IMR-90 (cell line): ENCODE results near the gene CHMP5. TPM values are rescaled to one million over a fixed set of nuclear protein-coding genes. Genes with fewer than 3 reads are reported as not detected.

Source experiments
- ATAC-seq: fragments of 200-7000 bp; cut with Tn5 transposase; 2 replicates; pipeline ENCODE4 v1.9.1; 2020; ENCODE audit warnings: low read depth, mild to moderate bottlenecking, moderate library complexity
- BruUV-seq: library from RNA; stranded (reverse); fragments of 400-500 nt; replicated peaks from 2 replicates; lab custom pipeline; 2021; lab: Mats Ljungman, UMichigan
- CTCF ChIA-PET: fragments of 300-600 bp; formaldehyde crosslinking; extraction: SDS; loops from one replicate; lab custom pipeline; 2021; ENCODE audit warnings: antibody characterized with exemption; lab: Yijun Ruan, JAX
- POLR2A ChIA-PET: fragments of 300-600 bp; sonication (Branson Sonifier 250); formaldehyde crosslinking; loops from one replicate; lab custom pipeline; 2022; ENCODE audit warnings: antibody characterized with exemption; ENCODE audit not compliant: unreplicated experiment; lab: Charles Lee
- DNase-seq: peaks from one replicate; pipeline ENCODE4 v3.0.0; 2013
- H2AFZ ChIP-seq: replicated peaks from 2 replicates; pipeline ENCODE3; 2013; ENCODE audit warnings: low read length, mild to moderate bottlenecking; ENCODE audit not compliant: poor library complexity
- H2AK5ac ChIP-seq: 2 replicates; pipeline ENCODE4 v1.6.1; 2013; ENCODE audit warnings: low read depth, low read length, inconsistent platforms
- H2AK9ac ChIP-seq: replicated peaks from 2 replicates; pipeline ENCODE3; 2013; ENCODE audit warnings: mild to moderate bottlenecking, low read depth, low read length, moderate library complexity; ENCODE audit not compliant: poor library complexity
- H2BK120ac ChIP-seq: 2 replicates; pipeline ENCODE4 v1.6.1; 2013; ENCODE audit warnings: low read depth, low read length, inconsistent platforms
- H2BK15ac ChIP-seq: 3 replicates; pipeline ENCODE4 v1.6.1; 2013; ENCODE audit warnings: low read depth, low read length, inconsistent platforms
- H2BK20ac ChIP-seq: 2 replicates; pipeline ENCODE4 v1.6.1; 2013; ENCODE audit warnings: low read depth, mild to moderate bottlenecking, inconsistent platforms, low read length, moderate library complexity
- H2BK5ac ChIP-seq: 2 replicates; pipeline ENCODE4 v1.6.1; 2013; ENCODE audit warnings: mild to moderate bottlenecking, low read depth, low read length, inconsistent platforms; ENCODE audit not compliant: poor library complexity, severe bottlenecking
- H3K14ac ChIP-seq: replicated peaks from 2 replicates; pipeline ENCODE4 v1.6.1; 2013; ENCODE audit warnings: low read depth, low read length, inconsistent platforms
- H3K18ac ChIP-seq: 2 replicates; pipeline ENCODE4 v1.6.1; 2013; ENCODE audit warnings: low read depth, low read length, control low read depth
- H3K23ac ChIP-seq: 2 replicates; pipeline ENCODE4 v1.6.1; 2013; ENCODE audit warnings: low read depth, low read length, inconsistent platforms
- H3K27ac ChIP-seq: 2 replicates; pipeline ENCODE4 v1.5.1; 2013; ENCODE audit warnings: mild to moderate bottlenecking, control low read depth, low read length; ENCODE audit not compliant: insufficient read depth
- H3K27me3 ChIP-seq: 2 replicates; pipeline ENCODE4 v1.6.1; 2013; ENCODE audit warnings: low read length; ENCODE audit not compliant: control insufficient read depth, insufficient read depth
- H3K36me3 ChIP-seq: 2 replicates; pipeline ENCODE4 v1.6.1; 2013; ENCODE audit warnings: low read length, mixed read lengths; ENCODE audit not compliant: control insufficient read depth, insufficient read depth
- H3K4ac ChIP-seq: 2 replicates; pipeline ENCODE4 v1.6.1; 2013; ENCODE audit warnings: low read depth, low read length, inconsistent platforms
- H3K4me1 ChIP-seq: 2 replicates; pipeline ENCODE4 v1.6.1; 2013; ENCODE audit warnings: low read length, mixed read lengths; ENCODE audit not compliant: control insufficient read depth, insufficient read depth
- H3K4me2 ChIP-seq: 2 replicates; pipeline ENCODE4 v1.6.1; 2013; ENCODE audit warnings: low read depth, mild to moderate bottlenecking, control low read depth, low read length, moderate library complexity
- H3K4me3 ChIP-seq: 2 replicates; pipeline ENCODE4 v1.5.1; 2013; ENCODE audit warnings: low read depth, mild to moderate bottlenecking, control low read depth, low read length, moderate library complexity; ENCODE audit not compliant: insufficient read depth
- H3K56ac ChIP-seq: 2 replicates; pipeline ENCODE4 v1.6.1; 2013; ENCODE audit warnings: low read length, inconsistent platforms; ENCODE audit not compliant: insufficient read depth; ENCODE audit errors: extremely low read depth
- H3K79me1 ChIP-seq, 2 experiments: 2 replicates each; pipeline ENCODE4 v1.6.1; 2013; ENCODE audit warnings: low read length in 2 of 2, inconsistent platforms in 1 of 2, low read depth in 1 of 2
- H3K9ac ChIP-seq: 2 replicates; pipeline ENCODE4 v1.6.1; 2013; ENCODE audit warnings: low read depth, low read length, control low read depth
- H3K9me1 ChIP-seq: 2 replicates; pipeline ENCODE4 v1.6.1; 2013; ENCODE audit warnings: low read length, inconsistent platforms; ENCODE audit not compliant: insufficient read depth
- H3K9me3 ChIP-seq: 2 replicates; pipeline ENCODE4 v1.6.1; 2013; ENCODE audit warnings: low read length; ENCODE audit not compliant: control insufficient read depth, insufficient read depth
- H4K20me1 ChIP-seq: 2 replicates; pipeline ENCODE4 v1.6.1; 2013; ENCODE audit warnings: low read length, inconsistent platforms; ENCODE audit not compliant: insufficient read depth
- H4K5ac ChIP-seq: 2 replicates; pipeline ENCODE4 v1.6.1; 2013; ENCODE audit warnings: mild to moderate bottlenecking, low read depth, low read length, control low read depth
- H4K8ac ChIP-seq, 2 experiments: 2 replicates each; pipeline ENCODE4 v1.6.1; 2013; ENCODE audit warnings: low read depth in 2 of 2, low read length in 2 of 2, control low read depth in 1 of 2, inconsistent platforms in 1 of 2
- H4K91ac ChIP-seq: 2 replicates; pipeline ENCODE4 v1.6.1; 2013; ENCODE audit warnings: low read depth, low read length, inconsistent platforms; ENCODE audit not compliant: insufficient read depth
- MXI1 ChIP-seq: IDR thresholded peaks from 2 replicates; pipeline ENCODE4 v1.6.1; 2012; ENCODE audit warnings: low read depth, mild to moderate bottlenecking, low read length, moderate library complexity, borderline replicate concordance
- WGBS, 2 experiments: methylation state at CpG; one replicate each; pipeline versions ENCODE4 v1.1.5 to v1.1.7; 2013; ENCODE audit warnings: missing lambda C conversion rate in 2 of 2; ENCODE audit not compliant: insufficient read length in 1 of 2; ENCODE audit errors: extremely low coverage in 2 of 2; 5-methylcytosine and 5-hydroxymethylcytosine counted together
- dilution Hi-C: fragments of 300-500 bp; cut with HindIII; formaldehyde crosslinking; loops from one replicate; pipeline ENCODE4 v1.14.3; 2018; ENCODE audit warnings: low sequenced_read_pairs; ENCODE audit not compliant: unreplicated experiment
- in situ Hi-C: fragments of 300-500 bp; cut with MboI; formaldehyde crosslinking; loops from 3 replicates; pipeline ENCODE4 v1.14.3; 2019; ENCODE audit warnings: low sequenced_read_pairs, inconsistent platforms, mixed read lengths
- intact Hi-C: fragments of 100-400 bp; cut with micrococcal nuclease; formaldehyde crosslinking; loops from 2 replicates; pipeline ENCODE4 v1.10.0; 2022
- polyA plus RNA-seq, 3 experiments: library from polyadenylated mRNA; depleted of rRNA; stranded (reverse); fragments of >200 nt; gene quantifications; 2 replicates each; pipeline ENCODE4 v1.2.3, GENCODE V29; 2012; ENCODE audit warnings: low replicate concordance in 1 of 3
- total RNA-seq: library from RNA; depleted of rRNA; stranded (reverse); fragments of >200 nt; gene quantifications from 2 replicates; pipeline ENCODE4 v1.2.3, GENCODE V29; 2012
- TF ChIP-seq, protein P1 (sequence below): fragments of 150-350 bp; IDR thresholded peaks from 2 replicates; pipeline ENCODE4 v1.6.1; 2016; ENCODE audit warnings: low read depth, mild to moderate bottlenecking, low read length, moderate library complexity, borderline replicate concordance

CHMP5 gene
- total and polyA plus RNA-seq, 2 of the 4 experiments (the other 2 are of a cell fraction) = 70.6 to 80.8 TPM

DNA sequence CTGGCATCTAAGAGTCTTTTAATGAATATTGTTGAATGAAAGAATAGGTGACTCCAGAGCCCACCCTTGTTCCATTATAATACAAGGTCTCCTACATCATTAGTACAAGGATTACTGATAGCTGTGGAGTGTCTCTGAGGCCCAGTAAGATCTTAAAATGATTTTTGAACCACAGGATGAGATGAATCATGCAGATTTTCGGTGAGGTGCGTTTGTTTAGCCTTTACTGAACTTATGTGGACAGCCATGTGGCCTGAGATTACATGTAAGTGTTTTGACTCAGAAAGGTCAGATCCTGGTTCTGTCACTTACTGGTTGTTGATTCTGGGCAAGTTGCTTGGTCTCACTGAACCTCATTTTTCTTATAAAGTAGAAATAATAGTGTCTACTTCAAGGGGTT, 47.1 kb downstream of the CHMP5 start:
- Histone ChIP-seq H3K27me3 (no peaks in the 10 kb centered on the region), H3K4me3 (no peak overlapping the region), H4K5ac (no peak overlapping the region), H3K36me3 (peaks cover 47% of the 10 kb centered on the region), H2BK120ac (peak overlapping the region; percentile 29; the same call in 1 of the 2 replicates), H2AK5ac (no peak overlapping the region), H4K91ac (no peak overlapping the region), H4K20me1 (peaks cover 8% of the 10 kb centered on the region; the same call in 1 of the 2 replicates), H2BK5ac (peak overlapping the region; percentile 46), H3K4me2 (no peak overlapping the region), H3K9me1 (peaks cover 14% of the 10 kb centered on the region; the same call in 1 of the 2 replicates), H3K23ac (no peak overlapping the region), H2BK15ac (no peak overlapping the region), H3K56ac (no peak overlapping the region), H3K9me3 (no peaks in the 10 kb centered on the region), H3K27ac (no peak overlapping the region), H3K4ac (peak overlapping the region; percentile 15), H3K79me1 (peaks cover 21 to 43% of the 10 kb centered on the region in 2 experiments), H3K4me1 (peaks cover 5% of the 10 kb centered on the region; the same call in 1 of the 2 replicates), H3K9ac (no peak overlapping the region), H2AK9ac (no peak overlapping the region), H3K18ac (peak overlapping the region; percentile 61; the same call in 1 of the 2 replicates), H3K14ac (0 out of 2 replicates have a peak overlapping the region, but pooled peaks have one; percentile 24), H2AFZ (no peak overlapping the region), H4K8ac (no peak overlapping the region), H2BK20ac (no peak overlapping the region)
- in situ Hi-C loops (no loop called here), dilution Hi-C loops (no loop called here), intact Hi-C loops (no loop called here)
- CTCF ChIA-PET = no interaction called here
- ATAC-seq = peak; percentile 55
- no TSS peak for BruUV-seq
- 17% methylated on average over 2 of the region's 2 CpGs; no CpG with 5 or more reads in 1 of the 2 experiments for WGBS, 2 experiments
- peak; percentile 62; the same call in 1 of the 2 replicates for TF ChIP-seq MXI1
- TF ChIP-seq, protein P1, sequence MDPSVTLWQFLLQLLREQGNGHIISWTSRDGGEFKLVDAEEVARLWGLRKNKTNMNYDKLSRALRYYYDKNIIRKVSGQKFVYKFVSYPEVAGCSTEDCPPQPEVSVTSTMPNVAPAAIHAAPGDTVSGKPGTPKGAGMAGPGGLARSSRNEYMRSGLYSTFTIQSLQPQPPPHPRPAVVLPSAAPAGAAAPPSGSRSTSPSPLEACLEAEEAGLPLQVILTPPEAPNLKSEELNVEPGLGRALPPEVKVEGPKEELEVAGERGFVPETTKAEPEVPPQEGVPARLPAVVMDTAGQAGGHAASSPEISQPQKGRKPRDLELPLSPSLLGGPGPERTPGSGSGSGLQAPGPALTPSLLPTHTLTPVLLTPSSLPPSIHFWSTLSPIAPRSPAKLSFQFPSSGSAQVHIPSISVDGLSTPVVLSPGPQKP = no peak
- DNase-seq = peak; percentile 83
- POLR2A ChIA-PET = no interaction called here
